ENCODE results near the gene CBR4. TPM values are rescaled to one million over a fixed set of nuclear protein-coding genes. Genes with fewer than 3 reads are reported as not detected.
"Not testable (repeated sequence)": the region's sequence is repeated elsewhere in the genome, so short reads cannot be mapped to it uniquely, and the experiment has no call there.

The CBR4 gene
- total RNA-seq, 4 donors from 2014 or later = 14.4 to 42.2 (median 19.5) TPM

GRCh38 chr4:169039251-169039954, 29.3 kb upstream of the CBR4 start:
- Histone ChIP-seq H3K4me3 (no peak overlapping the region), H3K4me1 (peaks cover 2% of the 10 kb centered on the region), H3K36me3 (no peaks in the 10 kb centered on the region), H3K27me3 (no peaks in the 10 kb centered on the region), H3K9me3 (no peaks in the 10 kb centered on the region), H3K27ac (no peak overlapping the region)
- TF ChIP-seq POLR2A (IDR thresholded peaks at IDR 0.05) = no peak
- TF ChIP-seq POLR2AphosphoS5 (IDR thresholded peaks at IDR 0.05) = no peak
- no peak for TF ChIP-seq CTCF (IDR thresholded peaks at IDR 0.05)
- no peak for TF ChIP-seq EP300 (IDR thresholded peaks at IDR 0.05)
- 64% methylated on average over 8 of the region's 8 CpGs for WGBS
- no peak for DNase-seq (ENCODE audit: low spot score in 2 of 2)

GRCh38 chr4:169037506-169037905, 27.5 kb upstream of the CBR4 start:
- Histone ChIP-seq H3K27ac (no peak overlapping the region), H3K27me3 (no peaks in the 10 kb centered on the region), H3K4me1 (peaks cover 8% of the 10 kb centered on the region), H3K9me3 (no peaks in the 10 kb centered on the region), H3K36me3 (no peaks in the 10 kb centered on the region), H3K4me3 (no peak overlapping the region)
- WGBS = 88% methylated on average over 3 of the region's 3 CpGs
- TF ChIP-seq EP300 (IDR thresholded peaks at IDR 0.05) = no peak
- no peak for TF ChIP-seq CTCF (IDR thresholded peaks at IDR 0.05)
- no peak for TF ChIP-seq POLR2AphosphoS5 (IDR thresholded peaks at IDR 0.05)
- no peak for TF ChIP-seq POLR2A (IDR thresholded peaks at IDR 0.05)
- DNase-seq (ENCODE audit: low spot score in 2 of 2) = no peak

GRCh38 chr4:169035871-169036620, 26.0 kb upstream of the CBR4 start:
- H3K4me1 ChIP-seq = not testable (repeated sequence)
- WGBS = 89% methylated on average over 9 of the region's 35 CpGs

GRCh38 chr4:169033660-169034059, 23.6 kb upstream of the CBR4 start:
- Histone ChIP-seq H3K27me3 (no peaks in the 10 kb centered on the region), H3K4me3 (no peak overlapping the region), H3K9me3 (no peaks in the 10 kb centered on the region), H3K27ac (no peak overlapping the region), H3K4me1 (peaks cover 9% of the 10 kb centered on the region), H3K36me3 (no peaks in the 10 kb centered on the region)
- no peak for DNase-seq (ENCODE audit: low spot score in 2 of 2)
- TF ChIP-seq POLR2A (IDR thresholded peaks at IDR 0.05) (no peak), EP300 (IDR thresholded peaks at IDR 0.05) (no peak), CTCF (IDR thresholded peaks at IDR 0.05) (no peak), POLR2AphosphoS5 (IDR thresholded peaks at IDR 0.05) (no peak)
- WGBS = 63% methylated on average over 6 of the region's 6 CpGs

More at GRCh38 chr4:169035871-169036620, 26.0 kb upstream of the CBR4 start:
- not testable (repeated sequence) for H3K27ac ChIP-seq; H3K9me3 ChIP-seq; H3K36me3 ChIP-seq; H3K27me3 ChIP-seq; DNase-seq (ENCODE audit: low spot score in 2 of 2); H3K4me3 ChIP-seq

- H3K4me1 ChIP-seq = peaks cover 9% of the 10 kb centered on the region
- TF ChIP-seq POLR2A (IDR thresholded peaks at IDR 0.05) = no peak
- no peak for TF ChIP-seq EP300 (IDR thresholded peaks at IDR 0.05)
- TF ChIP-seq CTCF (IDR thresholded peaks at IDR 0.05) = no peak
- TF ChIP-seq POLR2AphosphoS5 (IDR thresholded peaks at IDR 0.05) = no peak
- DNase-seq (ENCODE audit: low spot score in 2 of 2) = no peak
- no peaks in the 10 kb centered on the region for H3K36me3 ChIP-seq
- H3K4me3 ChIP-seq = no peak overlapping the region
- no peak overlapping the region for H3K27ac ChIP-seq
- no peaks in the 10 kb centered on the region for H3K9me3 ChIP-seq
- WGBS = 84% methylated on average over 5 of the region's 5 CpGs
- no peaks in the 10 kb centered on the region for H3K27me3 ChIP-seq
Observed at GRCh38 chr4:169032883-169033645, 23.0 kb upstream of the CBR4 start.
